ENCODE results near the gene RYR2. TPM values are rescaled to one million over a fixed set of nuclear protein-coding genes. Genes with fewer than 3 reads are reported as not detected.

Gene RYR2
- total RNA-seq, 1 experiment from 2014 or later: 3.4 TPM

- Histone ChIP-seq H3K23me2 (ENCODE audit: insufficient read length, low read depth, low read length, poor library complexity, severe bottlenecking) (no peaks in the 10 kb centered on the region), H4K91ac (ENCODE audit: insufficient read length, low read depth, low read length) (no peak overlapping the region), H3K4ac (ENCODE audit: low read depth, low read length) (no peak overlapping the region), H2AFZ (ENCODE audit: low read length) (no peak overlapping the region), H3K9me3 (ENCODE audit: control insufficient read depth, low read depth, low read length) (no peaks in the 10 kb centered on the region), H3K18ac (ENCODE audit: insufficient read length, low read depth, low read length) (no peak overlapping the region), H2AK5ac (ENCODE audit: insufficient read length, low read length) (no peak overlapping the region), H3T11ph (ENCODE audit: low read length) (no peak overlapping the region), H4K8ac (replicated peaks; ENCODE audit: insufficient read length, low read depth, low read length) (no peak overlapping the region), H3K4me2 (ENCODE audit: insufficient read depth, insufficient read length, low read length) (no peak overlapping the region), H2BK20ac (ENCODE audit: low read depth, low read length, poor library complexity, severe bottlenecking) (no peak overlapping the region), H3K23ac (ENCODE audit: insufficient read length, low read depth, low read length) (no peak overlapping the region), H3K9ac (ENCODE audit: extremely low read depth, insufficient read length, low read length) (no peak overlapping the region), H4K20me1 (ENCODE audit: control insufficient read depth, insufficient read depth, insufficient read length) (peaks cover 2% of the 10 kb centered on the region), H3K56ac (ENCODE audit: insufficient read length, low read depth, low read length) (no peak overlapping the region), H3K4me1 (ENCODE audit: insufficient read depth, low read length) (peaks cover 4% of the 10 kb centered on the region; the same call in 1 of the 2 replicates), H3K27me3 (ENCODE audit: insufficient read depth, low read length) (no peaks in the 10 kb centered on the region), H2BK15ac (ENCODE audit: low read depth, low read length) (no peak overlapping the region), H2BK12ac (ENCODE audit: insufficient read length, low read depth, low read length) (no peak overlapping the region), H3K27ac (ENCODE audit: insufficient read length, low read depth, low read length) (no peak overlapping the region), H3K14ac (ENCODE audit: insufficient read depth, low read length) (no peak overlapping the region), H3K79me1 (ENCODE audit: insufficient read depth, low read depth, low read length, poor library complexity, severe bottlenecking) (no peaks in the 10 kb centered on the region), H2BK5ac (ENCODE audit: insufficient read length, low read length) (no peak overlapping the region), H2BK120ac (ENCODE audit: low read depth, low read length, poor library complexity, severe bottlenecking) (no peak overlapping the region), H3K79me2 (ENCODE audit: insufficient read depth, low read length) (no peaks in the 10 kb centered on the region), H4K5ac (ENCODE audit: insufficient read length, low read depth, low read length) (no peak overlapping the region)
- no peak overlapping the region for H3K4me3 Mint-ChIP-seq
- H3K9me3 Mint-ChIP-seq: peaks cover 0 to 2% of the 10 kb centered on the region in 2 experiments; a peak in 1 of 5 replicates
- DNase-seq: no peak
- TF ChIP-seq, protein P1, sequence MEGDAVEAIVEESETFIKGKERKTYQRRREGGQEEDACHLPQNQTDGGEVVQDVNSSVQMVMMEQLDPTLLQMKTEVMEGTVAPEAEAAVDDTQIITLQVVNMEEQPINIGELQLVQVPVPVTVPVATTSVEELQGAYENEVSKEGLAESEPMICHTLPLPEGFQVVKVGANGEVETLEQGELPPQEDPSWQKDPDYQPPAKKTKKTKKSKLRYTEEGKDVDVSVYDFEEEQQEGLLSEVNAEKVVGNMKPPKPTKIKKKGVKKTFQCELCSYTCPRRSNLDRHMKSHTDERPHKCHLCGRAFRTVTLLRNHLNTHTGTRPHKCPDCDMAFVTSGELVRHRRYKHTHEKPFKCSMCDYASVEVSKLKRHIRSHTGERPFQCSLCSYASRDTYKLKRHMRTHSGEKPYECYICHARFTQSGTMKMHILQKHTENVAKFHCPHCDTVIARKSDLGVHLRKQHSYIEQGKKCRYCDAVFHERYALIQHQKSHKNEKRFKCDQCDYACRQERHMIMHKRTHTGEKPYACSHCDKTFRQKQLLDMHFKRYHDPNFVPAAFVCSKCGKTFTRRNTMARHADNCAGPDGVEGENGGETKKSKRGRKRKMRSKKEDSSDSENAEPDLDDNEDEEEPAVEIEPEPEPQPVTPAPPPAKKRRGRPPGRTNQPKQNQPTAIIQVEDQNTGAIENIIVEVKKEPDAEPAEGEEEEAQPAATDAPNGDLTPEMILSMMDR (conservative IDR thresholded peaks at IDR 0.05): no peak
- peaks cover 20 to 23% of the 10 kb centered on the region in 2 experiments for H3K4me1 Mint-ChIP-seq
- H3K27ac Mint-ChIP-seq: peak overlapping the region in 2 of 3 experiments; percentile 2 to 45; a peak in 2 of 7 replicates
- H3K36me3 Mint-ChIP-seq (ENCODE audit: insufficient read depth in 1 of 3, low read depth in 3 of 3): peaks cover 2 to 5% (median 3%) of the 10 kb centered on the region in 3 experiments; a peak in 4 of 7 replicates
- H3K27me3 Mint-ChIP-seq (ENCODE audit: low read depth): no peaks in the 10 kb centered on the region
- WGBS (ENCODE audit: extremely low coverage, insufficient read length, low lambda C conversion rate): no CpG with 5 or more reads among the region's 4 CpGs
Observed at GRCh38 chr1:237858992-237859391, 817.0 kb downstream of the RYR2 start.
